H1 (cell line): ENCODE data around the gene RAB3B. TPM values are rescaled to one million over a fixed set of nuclear protein-coding genes. Genes with fewer than 3 reads are reported as not detected.

Experiments
- CTCF ChIA-PET: fragments of 300-600 bp; sonication (Branson Sonifier 250); formaldehyde crosslinking; loops from one replicate; lab custom pipeline; 2021; ENCODE audit not compliant: partially characterized antibody; lab: Charles Lee
- POLR2A ChIA-PET: fragments of 300-600 bp; sonication (Branson Sonifier 250); formaldehyde crosslinking; loops from one replicate; lab custom pipeline; 2021; ENCODE audit warnings: inconsistent platforms; ENCODE audit not compliant: partially characterized antibody; lab: Charles Lee
- DNase-seq, 2 experiments: peaks; one replicate each; pipeline versions ENCODE4 v3.0.0 to v3.0.0-alpha.2; 2010 to 2022; ENCODE audit warnings: low spot score in 2 of 2, low read depth in 1 of 2, mixed read lengths in 1 of 2
- FAIRE-seq: peaks from 2 replicates; lab custom pipeline; 2011; peaks lifted over from hg19 to GRCh38; lab: Jason Lieb, UNC
- H2AFZ ChIP-seq: 2 replicates; pipeline ENCODE4 v1.8.1; 2012; ENCODE audit warnings: low read length, inconsistent platforms
- H2AK5ac ChIP-seq: 2 replicates; pipeline ENCODE4 v1.6.1; 2013; ENCODE audit warnings: low read depth, low read length
- H2BK120ac ChIP-seq: replicated peaks from 2 replicates; pipeline ENCODE3; 2013; ENCODE audit warnings: low read depth, low read length, inconsistent platforms
- H2BK12ac ChIP-seq: 2 replicates; pipeline ENCODE4 v1.6.1; 2013; ENCODE audit warnings: low read depth, low read length
- H2BK15ac ChIP-seq: 2 replicates; pipeline ENCODE4 v1.6.1; 2013; ENCODE audit warnings: low read length
- H2BK20ac ChIP-seq: 2 replicates; pipeline ENCODE4 v1.6.1; 2013; ENCODE audit warnings: low read length
- H2BK5ac ChIP-seq: 2 replicates; pipeline ENCODE4 v1.6.1; 2013; ENCODE audit warnings: low read depth, low read length
- H3K14ac ChIP-seq: 2 replicates; pipeline ENCODE4 v1.6.1; 2013; ENCODE audit warnings: inconsistent platforms; ENCODE audit not compliant: insufficient read length
- H3K18ac ChIP-seq: 2 replicates; pipeline ENCODE4 v1.6.1; 2013; ENCODE audit warnings: low read length; ENCODE audit errors: extremely low read depth
- H3K23ac ChIP-seq: 2 replicates; pipeline ENCODE4 v1.6.1; 2013; ENCODE audit warnings: inconsistent platforms; ENCODE audit not compliant: insufficient read length
- H3K23me2 ChIP-seq: 2 replicates; pipeline ENCODE4 v1.6.1; 2013; ENCODE audit warnings: low read depth, low read length
- H3K27ac ChIP-seq: 2 replicates; pipeline ENCODE4 v1.6.1; 2011; ENCODE audit warnings: low read depth, low read length, inconsistent platforms
- H3K27me3 ChIP-seq, 4 experiments: replicated peaks in 1 of 4; 1 replicate in 1 of 4; 2 replicates in 3 of 4; pipeline versions ENCODE4 v1.6.1 to v1.8.1; 2011 to 2013; ENCODE audit warnings: low read length in 3 of 4, mild to moderate bottlenecking in 3 of 4, inconsistent platforms in 2 of 4, mixed read lengths in 2 of 4, moderate library complexity in 1 of 4; ENCODE audit not compliant: control insufficient read depth in 3 of 4, insufficient read depth in 3 of 4; ENCODE audit errors: extremely low read depth in 1 of 4
- H3K36me3 ChIP-seq, 4 experiments: 2 replicates each; pipeline versions ENCODE4 v1.6.1 to v1.8.1; 2011 to 2013; ENCODE audit warnings: mild to moderate bottlenecking in 4 of 4, low read length in 3 of 4, moderate library complexity in 2 of 4, control low read depth in 1 of 4, inconsistent platforms in 1 of 4; ENCODE audit not compliant: insufficient read depth in 4 of 4, control insufficient read depth in 2 of 4
- H3K4ac ChIP-seq: replicated peaks from 2 replicates; pipeline ENCODE3; 2013; ENCODE audit warnings: low read length, low read depth, mixed read lengths, inconsistent platforms; ENCODE audit not compliant: insufficient read length
- H3K4me1 ChIP-seq, 4 experiments: replicated peaks in 1 of 4; 1 replicate in 1 of 4; 2 replicates in 3 of 4; pipeline versions ENCODE4 v1.6.1 to v1.8.1; 2011 to 2013; ENCODE audit warnings: low read length in 3 of 4, inconsistent platforms in 2 of 4, mixed read lengths in 1 of 4; ENCODE audit not compliant: insufficient read depth in 4 of 4, control insufficient read depth in 3 of 4
- H3K4me2 ChIP-seq, 2 experiments: 2 replicates each; pipeline versions ENCODE4 v1.6.1 to v1.8.1; 2011 to 2013; ENCODE audit warnings: low read depth in 2 of 2, low read length in 2 of 2, control low read depth in 1 of 2, inconsistent platforms in 1 of 2, mild to moderate bottlenecking in 1 of 2; ENCODE audit not compliant: insufficient read depth in 1 of 2
- H3K4me3 ChIP-seq, 4 experiments: fragments of 200-600, 300-600 bp in 1 of 4; sonication (generic), shearing (Covaris generic), sonication (Bioruptor Twin) in 1 of 4; 2 replicates each; pipeline versions ENCODE4 v1.5.1 to v1.8.1; 2011 to 2016; ENCODE audit warnings: low read length in 4 of 4, low read depth in 3 of 4, control low read depth in 2 of 4, inconsistent platforms in 2 of 4, mild to moderate bottlenecking in 2 of 4, mixed read lengths in 1 of 4, moderate library complexity in 1 of 4; ENCODE audit not compliant: insufficient read depth in 2 of 4; ENCODE audit errors: extremely low read depth in 1 of 4
- H3K56ac ChIP-seq: replicated peaks from 2 replicates; pipeline ENCODE3; 2013; ENCODE audit warnings: low read depth, mild to moderate bottlenecking, mixed read lengths, low read length, inconsistent platforms; ENCODE audit not compliant: insufficient read length
- H3K79me1 ChIP-seq: 2 replicates; pipeline ENCODE4 v1.6.1; 2013; ENCODE audit warnings: low read depth, low read length, control low read depth
- H3K79me2 ChIP-seq, 2 experiments: 2 replicates each; pipeline versions ENCODE4 v1.6.1 to v1.8.1; 2012 to 2013; ENCODE audit warnings: low read length in 2 of 2, mild to moderate bottlenecking in 2 of 2, inconsistent platforms in 1 of 2; ENCODE audit not compliant: insufficient read depth in 2 of 2, control insufficient read depth in 1 of 2
- H3K9ac ChIP-seq, 4 experiments: replicated peaks in 1 of 4; 1 replicate in 1 of 4; 2 replicates in 3 of 4; pipeline versions ENCODE4 v1.6.1 to v1.8.1; 2011 to 2013; ENCODE audit warnings: low read depth in 3 of 4, low read length in 3 of 4, control low read depth in 2 of 4, mild to moderate bottlenecking in 2 of 4, moderate library complexity in 2 of 4, inconsistent platforms in 1 of 4; ENCODE audit errors: extremely low read depth in 1 of 4
- H3K9me3 ChIP-seq, 2 experiments: 2 replicates each; pipeline versions ENCODE4 v1.6.1 to v1.8.1; 2012 to 2013; ENCODE audit warnings: mild to moderate bottlenecking in 2 of 2, moderate library complexity in 2 of 2, control low read depth in 1 of 2, inconsistent platforms in 1 of 2, low read depth in 1 of 2, low read length in 1 of 2, mixed read lengths in 1 of 2; ENCODE audit not compliant: insufficient read depth in 2 of 2
- H4K20me1 ChIP-seq, 2 experiments: replicated peaks in 1 of 2; 2 replicates each; pipeline versions ENCODE3 to v1.8.1; 2011 to 2013; ENCODE audit warnings: inconsistent platforms in 2 of 2, low read length in 2 of 2, mild to moderate bottlenecking in 1 of 2; ENCODE audit not compliant: insufficient read depth in 2 of 2, control insufficient read depth in 1 of 2
- H4K5ac ChIP-seq: 2 replicates; pipeline ENCODE4 v1.6.1; 2013; ENCODE audit warnings: low read length, low read depth, mixed read lengths, inconsistent platforms; ENCODE audit not compliant: insufficient read length
- H4K8ac ChIP-seq: 2 replicates; pipeline ENCODE4 v1.8.0; 2013; ENCODE audit warnings: mild to moderate bottlenecking, moderate library complexity, low read length, inconsistent platforms; ENCODE audit not compliant: insufficient read depth; ENCODE audit errors: extremely low read depth
- H4K91ac ChIP-seq: replicated peaks from 2 replicates; pipeline ENCODE3; 2013; ENCODE audit warnings: low read length, mixed read lengths, inconsistent platforms; ENCODE audit not compliant: insufficient read length
- EGR1 ChIP-seq: IDR thresholded peaks from 2 replicates; pipeline ENCODE4 v1.6.1; 2011; ENCODE audit warnings: low read depth, low read length, borderline replicate concordance
- KDM1A ChIP-seq: fragments of 200-600, 300-600 bp; sonication (generic); IDR thresholded peaks from 2 replicates; pipeline ENCODE4 v1.7.1; 2016; ENCODE audit warnings: mild to moderate bottlenecking, low read length, borderline replicate concordance
- KDM4A ChIP-seq: IDR thresholded peaks from one replicate; pipeline ENCODE4 v1.7.1; 2012; ENCODE audit warnings: low read depth, mild to moderate bottlenecking, moderate library complexity, low read length, inconsistent platforms; ENCODE audit not compliant: severe bottlenecking
- KDM5A ChIP-seq: fragments of 200-600 bp; IDR thresholded peaks from 2 replicates; pipeline ENCODE4 v1.7.1; 2012; ENCODE audit warnings: mild to moderate bottlenecking, low read length, inconsistent platforms, mixed read lengths
- PHF8 ChIP-seq: fragments of 200-600 bp; sonication (generic); conservative IDR thresholded peaks from 2 replicates; pipeline ENCODE4 v1.7.1; 2012; ENCODE audit warnings: low read depth, mild to moderate bottlenecking, inconsistent platforms, low read length, moderate library complexity
- RNF2 ChIP-seq: fragments of 200-900, 300-1000 bp; sonication (generic); IDR thresholded peaks from 2 replicates; pipeline ENCODE4 v1.7.1; 2016; ENCODE audit warnings: borderline replicate concordance, low read depth, mild to moderate bottlenecking, antibody characterized with exemption, low read length; ENCODE audit not compliant: poor library complexity, severe bottlenecking; ENCODE audit errors: missing control alignments
- SIRT6 ChIP-seq: IDR thresholded peaks from one replicate; pipeline ENCODE4 v1.7.1; 2012; ENCODE audit warnings: low read length, inconsistent platforms
- SIX5 ChIP-seq: IDR thresholded peaks from 2 replicates; pipeline ENCODE4 v1.6.1; 2011; ENCODE audit warnings: mild to moderate bottlenecking, low read depth, low read length
- ZNF274 ChIP-seq: IDR thresholded peaks from 2 replicates; pipeline ENCODE4 v1.7.0; 2012; ENCODE audit warnings: low read length, borderline replicate concordance; ENCODE audit errors: extremely low read depth
- WGBS, 2 experiments: shearing (Covaris generic) in 1 of 2; methylation state at CpG; one replicate each; pipeline versions ENCODE4 v1.1.6 to v1.1.7; 2013 to 2015; ENCODE audit warnings: low lambda C conversion rate in 2 of 2, mixed read lengths in 2 of 2, inconsistent platforms in 1 of 2, low coverage in 1 of 2, missing lambda C conversion rate in 1 of 2; ENCODE audit not compliant: insufficient replicate concordance in 2 of 2, insufficient coverage in 1 of 2, insufficient read length in 1 of 2; ENCODE audit errors: extremely low coverage in 1 of 2, missing lambda C conversion rate in 1 of 2; 5-methylcytosine and 5-hydroxymethylcytosine counted together
- polyA plus RNA-seq, 7 experiments: library from polyadenylated mRNA; depleted of rRNA in 3 of 7; stranded (reverse) in 5 of 7; unstranded in 2 of 7; fragments of >200 nt in 5 of 7; fragments of 200-250 nt in 2 of 7; gene quantifications; 1 replicate in 5 of 7; 2 replicates in 1 of 7; 4 replicates in 1 of 7; pipeline versions ENCODE4 v1.2.1 to v1.2.3, GENCODE V29; 2011 to 2013; ENCODE audit warnings: missing spikeins in 2 of 7, mixed read lengths in 2 of 7
- total RNA-seq: library from RNA; stranded (reverse); fragmentation: NEBNext Ultra II Directional; extraction: Animal tissue kit (Norgen Biotek cat#: 25700); gene quantifications from 2 replicates; pipeline ENCODE4 v1.2.1, GENCODE V29; 2021

Gene RAB3B
- total and polyA plus RNA-seq, 2 of the 8 experiments (the other 6 are each of a cell fraction or from before 2014, with no cell fraction given), result 12.5 to 36.8 TPM

DNA sequence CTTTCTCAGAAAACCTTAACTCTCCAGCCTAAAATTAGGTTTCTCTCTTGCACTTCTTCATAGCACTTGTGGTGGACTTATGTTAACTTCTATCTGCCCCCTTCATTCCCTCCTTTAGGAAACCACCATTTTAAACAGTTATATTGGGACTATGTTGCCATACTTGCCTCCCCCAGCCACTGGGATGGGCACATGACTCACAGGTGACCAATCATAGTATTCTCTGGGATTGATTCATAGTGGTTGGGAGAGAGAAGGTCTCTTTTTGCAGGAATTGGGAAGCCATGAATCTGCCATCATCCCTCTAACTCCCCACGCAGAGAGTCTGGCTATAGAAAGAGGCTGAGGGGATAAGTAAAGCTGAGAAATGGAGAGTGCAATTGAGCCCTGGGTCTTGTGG lies 61.6 kb downstream of the RAB3B start:
- Histone ChIP-seq H3K23me2 (no peaks in the 10 kb centered on the region; the same call in 1 of the 2 replicates), H3K14ac (no peak overlapping the region), H3K4ac (no peak overlapping the region), H3K4me3 (no peak overlapping the region), H2AK5ac (no peak overlapping the region), H2BK5ac (no peak overlapping the region), H3K18ac (no peak overlapping the region), H2BK120ac (no peak overlapping the region), H2AFZ (no peak overlapping the region), H2BK12ac (no peak overlapping the region), H3K79me2 (no peaks in the 10 kb centered on the region), H2BK20ac (no peak overlapping the region), H3K56ac (no peak overlapping the region), H3K4me1 (no peaks in the 10 kb centered on the region), H3K23ac (no peak overlapping the region), H3K9ac (no peak overlapping the region), H3K9me3 (no peaks in the 10 kb centered on the region), H3K79me1 (no peaks in the 10 kb centered on the region), H4K20me1 (peaks cover 0 to 3% of the 10 kb centered on the region in 2 experiments), H3K36me3 (peaks cover 7 to 24% (median 16%) of the 10 kb centered on the region in 4 experiments; a peak in 7 of 8 replicates), H4K5ac (no peak overlapping the region), H3K27ac (no peak overlapping the region), H3K27me3 (no peaks in the 10 kb centered on the region), H4K8ac (no peak overlapping the region), H3K4me2 (no peak overlapping the region), H4K91ac (no peak overlapping the region), H2BK15ac (no peak overlapping the region)
- CTCF ChIA-PET, result interaction anchor here (0.6 to 7.7 kb wide), 7 partner anchors 11 to 462 kb away, joined by 3 to 84 read pairs (median 4); no protein-coding TSS in a partner anchor
- DNase-seq (no peak), FAIRE-seq (no peak)
- no peak for TF ChIP-seq KDM1A
- TF ChIP-seq ZNF274, result no peak
- TF ChIP-seq EGR1, result no peak
- TF ChIP-seq SIRT6, result no peak
- no peak for TF ChIP-seq KDM5A
- TF ChIP-seq SIX5, result no peak
- TF ChIP-seq KDM4A, result no peak
- TF ChIP-seq PHF8, result no peak
- TF ChIP-seq RNF2, result no peak
- 87% methylated on average over 1 of the region's 1 CpG; no CpG with 5 or more reads in 1 of the 2 experiments for WGBS, 2 experiments
- POLR2A ChIA-PET, result interaction anchor here (0.6 to 1.2 kb wide), 3 partner anchors 8 to 141 kb away, joined by 3 read pairs; no protein-coding TSS in a partner anchor
